ENCODE measurements around the gene WDFY4.

- TF ChIP-seq CTCF (IDR thresholded peaks at IDR 0.05) (no peak), POLR2A (IDR thresholded peaks at IDR 0.05) (no peak)
Measured at GRCh38 chr10:48639632-48640031, 45.0 kb upstream of the WDFY4 start.
